A673 (cell line): Measurements from ENCODE around the gene SARNP. TPM values are rescaled to one million over a fixed set of nuclear protein-coding genes. Genes with fewer than 3 reads are reported as not detected.

Source experiments
- BruUV-seq: library from RNA; stranded (reverse); fragments of 400-500 nt; replicated peaks from 2 replicates; lab custom pipeline; 2021; lab: Mats Ljungman, UMichigan
- CTCF ChIA-PET: fragments of 300-600 bp; sonication (Branson Sonifier 250); formaldehyde crosslinking; loops from one replicate; lab custom pipeline; 2022; ENCODE audit warnings: antibody characterized with exemption; lab: Charles Lee
- POLR2A ChIA-PET: fragments of 300-600 bp; sonication (Branson Sonifier 250); formaldehyde crosslinking; loops from one replicate; lab custom pipeline; 2022; ENCODE audit warnings: antibody characterized with exemption; ENCODE audit not compliant: low non-redundant PET; lab: Charles Lee
- DNase-seq: peaks from one replicate; pipeline ENCODE4 v3.0.0-alpha.2; 2015; ENCODE audit warnings: low spot score
- H3K27ac ChIP-seq: fragments of 200-600 bp; sonication (generic); 2 replicates; pipeline ENCODE4 v1.5.1; 2016; ENCODE audit warnings: mixed run types, low read depth, mild to moderate bottlenecking, mixed read lengths, antibody characterized with exemption, low read length; ENCODE audit not compliant: poor library complexity, severe bottlenecking
- H3K27me3 ChIP-seq: fragments of 200-600 bp; sonication (generic); replicated peaks from 2 replicates; pipeline ENCODE4 v1.6.1; 2017; ENCODE audit warnings: mixed run types, low read depth, mild to moderate bottlenecking, mixed read lengths, antibody characterized with exemption, low read length; ENCODE audit not compliant: insufficient read depth, poor library complexity
- H3K36me3 ChIP-seq: fragments of 200-600 bp; sonication (generic); 2 replicates; pipeline ENCODE4 v1.6.1; 2016; ENCODE audit warnings: mixed run types, mild to moderate bottlenecking, mixed read lengths, antibody characterized with exemption, low read length; ENCODE audit not compliant: insufficient read depth, poor library complexity, severe bottlenecking
- H3K4me1 ChIP-seq: fragments of 200-600 bp; sonication (generic); 2 replicates; pipeline ENCODE4 v1.6.1; 2017; ENCODE audit warnings: mixed run types, mild to moderate bottlenecking, mixed read lengths, antibody characterized with exemption, low read length; ENCODE audit not compliant: insufficient read depth, poor library complexity, severe bottlenecking
- H3K4me3 ChIP-seq: fragments of 200-600 bp; sonication (generic); 2 replicates; pipeline ENCODE4 v1.5.1; 2016; ENCODE audit warnings: low read depth, mixed run types, mild to moderate bottlenecking, mixed read lengths, low read length; ENCODE audit not compliant: poor library complexity, severe bottlenecking
- H3K9me3 ChIP-seq: fragments of 200-600 bp; sonication (generic); 2 replicates; pipeline ENCODE4 v1.6.1; 2016; ENCODE audit warnings: mixed run types, low read depth, mild to moderate bottlenecking, mixed read lengths, antibody characterized with exemption, low read length; ENCODE audit not compliant: poor library complexity, severe bottlenecking
- EZH2 ChIP-seq: fragments of 200-600 bp; sonication (generic); IDR thresholded peaks from 2 replicates; pipeline ENCODE4 v1.6.1; 2017; ENCODE audit warnings: borderline replicate concordance, low read depth, mild to moderate bottlenecking, mixed read lengths, antibody characterized with exemption, low read length; ENCODE audit not compliant: poor library complexity, severe bottlenecking
- intact Hi-C: fragments of 100-400 bp; cut with micrococcal nuclease; formaldehyde crosslinking; loops from one replicate; pipeline ENCODE4 v1.10.0; 2022; ENCODE audit not compliant: unreplicated experiment
- total RNA-seq: library from RNA; stranded (reverse); gene quantifications from 2 replicates; pipeline ENCODE4 v1.2.3, GENCODE V29; 2021
- TF ChIP-seq, protein P1 (sequence below): fragments of 300-800, 200-600 bp; sonication (generic); conservative IDR thresholded peaks from 2 replicates; pipeline ENCODE4 v1.5.1; 2017; ENCODE audit warnings: low read depth, mild to moderate bottlenecking, antibody characterized with exemption, low read length, moderate library complexity, mixed read lengths

SARNP gene
- total RNA-seq, 1 experiment from 2014 or later: 104 TPM

DNA sequence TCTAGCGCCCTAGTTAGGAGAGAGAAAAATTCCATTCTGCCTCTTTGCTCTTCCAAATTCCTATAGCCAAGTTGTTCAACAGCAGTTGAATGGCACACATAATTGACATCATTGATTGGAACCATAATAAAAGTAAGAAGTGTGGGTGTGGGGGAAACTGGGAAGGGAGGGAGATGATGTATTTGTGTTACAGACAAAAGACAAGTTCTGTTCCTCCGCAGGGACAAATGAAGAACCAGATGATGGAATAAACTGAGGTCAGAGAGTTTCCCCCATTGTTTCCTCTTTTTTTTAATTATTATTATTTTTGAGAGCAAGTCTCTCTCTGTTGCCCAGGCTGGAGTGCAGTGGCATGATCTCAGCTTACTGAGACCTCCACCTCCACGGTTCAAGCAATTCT is 39.7 kb downstream of the SARNP start:
- Histone ChIP-seq H3K27me3 (no peaks in the 10 kb centered on the region), H3K9me3 (no peaks in the 10 kb centered on the region), H3K27ac (no peak overlapping the region), H3K4me1 (no peaks in the 10 kb centered on the region), H3K4me3 (no peak overlapping the region), H3K36me3 (peaks cover 60% of the 10 kb centered on the region)
- DNase-seq: no peak
- BruUV-seq: no TSS peak
- ChIA-PET POLR2A (interaction anchor here (0.6 kb wide), 1 partner anchor 1253 kb away, joined by 3 read pairs; no protein-coding TSS in a partner anchor), CTCF (no interaction called here)
- TF ChIP-seq, protein P1, sequence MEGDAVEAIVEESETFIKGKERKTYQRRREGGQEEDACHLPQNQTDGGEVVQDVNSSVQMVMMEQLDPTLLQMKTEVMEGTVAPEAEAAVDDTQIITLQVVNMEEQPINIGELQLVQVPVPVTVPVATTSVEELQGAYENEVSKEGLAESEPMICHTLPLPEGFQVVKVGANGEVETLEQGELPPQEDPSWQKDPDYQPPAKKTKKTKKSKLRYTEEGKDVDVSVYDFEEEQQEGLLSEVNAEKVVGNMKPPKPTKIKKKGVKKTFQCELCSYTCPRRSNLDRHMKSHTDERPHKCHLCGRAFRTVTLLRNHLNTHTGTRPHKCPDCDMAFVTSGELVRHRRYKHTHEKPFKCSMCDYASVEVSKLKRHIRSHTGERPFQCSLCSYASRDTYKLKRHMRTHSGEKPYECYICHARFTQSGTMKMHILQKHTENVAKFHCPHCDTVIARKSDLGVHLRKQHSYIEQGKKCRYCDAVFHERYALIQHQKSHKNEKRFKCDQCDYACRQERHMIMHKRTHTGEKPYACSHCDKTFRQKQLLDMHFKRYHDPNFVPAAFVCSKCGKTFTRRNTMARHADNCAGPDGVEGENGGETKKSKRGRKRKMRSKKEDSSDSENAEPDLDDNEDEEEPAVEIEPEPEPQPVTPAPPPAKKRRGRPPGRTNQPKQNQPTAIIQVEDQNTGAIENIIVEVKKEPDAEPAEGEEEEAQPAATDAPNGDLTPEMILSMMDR: no peak
- no peak for TF ChIP-seq EZH2
- intact Hi-C loops: no loop called here

DNA sequence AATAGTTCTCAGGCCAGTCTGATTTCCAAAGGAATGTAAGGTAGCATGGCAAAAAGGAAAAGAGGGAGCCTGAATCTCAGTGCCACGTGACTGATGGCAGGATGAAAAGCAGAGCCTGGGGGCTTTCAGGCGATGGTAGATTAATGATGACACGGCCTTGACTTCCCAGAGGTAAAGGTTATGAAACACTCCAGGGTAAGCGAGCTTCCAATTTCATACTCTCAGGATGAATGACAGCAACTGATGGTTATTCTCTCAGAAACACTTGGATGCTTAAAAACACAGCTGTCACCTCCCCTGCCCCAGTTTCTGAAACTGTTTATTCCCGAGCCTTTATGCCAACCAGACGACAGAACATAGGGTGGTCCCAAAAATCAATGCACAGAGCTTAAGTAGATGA is 45.8 kb downstream of the SARNP start:
- no TSS peak for BruUV-seq
- no peak overlapping the region for H3K27ac ChIP-seq
- no peak overlapping the region for H3K4me3 ChIP-seq
- CTCF ChIA-PET: no interaction called here
- H3K9me3 ChIP-seq: no peaks in the 10 kb centered on the region
- no peaks in the 10 kb centered on the region for H3K4me1 ChIP-seq
- DNase-seq: no peak
- TF ChIP-seq EZH2: no peak
- TF ChIP-seq, protein P1: no peak
- no peaks in the 10 kb centered on the region for H3K27me3 ChIP-seq
- H3K36me3 ChIP-seq: peaks cover 48% of the 10 kb centered on the region
- POLR2A ChIA-PET: no interaction called here
- intact Hi-C loops: no loop called here

DNA sequence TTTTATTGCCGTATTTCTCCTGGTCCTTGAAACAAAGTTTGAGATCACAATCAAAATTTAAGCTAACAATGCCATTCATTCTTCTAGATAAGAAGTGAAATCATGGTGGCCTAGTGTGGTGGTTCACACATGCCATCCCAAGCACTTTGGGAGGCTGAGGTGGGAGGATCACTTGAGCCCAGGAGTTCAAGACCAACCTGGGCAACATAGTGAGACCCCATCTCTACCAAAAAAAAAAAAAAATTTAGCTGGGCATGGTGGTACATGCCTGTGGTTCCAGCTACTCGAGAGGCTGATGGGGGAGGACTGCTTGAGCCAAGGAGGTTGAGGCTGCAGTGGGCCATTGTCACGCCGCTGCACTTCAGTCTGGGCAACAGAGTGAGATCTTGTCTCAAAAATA is 50.4 kb downstream of the SARNP start:
- H3K4me1 ChIP-seq: no peaks in the 10 kb centered on the region
- H3K4me3 ChIP-seq: no peak overlapping the region
- H3K9me3 ChIP-seq: no peaks in the 10 kb centered on the region
- H3K27ac ChIP-seq: no peak overlapping the region
- TF ChIP-seq, protein P1: no peak
- TF ChIP-seq EZH2: no peak
- BruUV-seq: no TSS peak
- intact Hi-C loops: no loop called here
- H3K27me3 ChIP-seq: no peaks in the 10 kb centered on the region
- DNase-seq: no peak
- POLR2A ChIA-PET: no interaction called here
- H3K36me3 ChIP-seq: peaks cover 32% of the 10 kb centered on the region
- CTCF ChIA-PET: no interaction called here
